CD4-positive, CD25-positive, alpha-beta regulatory T cell (primary cell): ENCODE measurements around the gene CRMP1. TPM values are rescaled to one million over a fixed set of nuclear protein-coding genes. Genes with fewer than 3 reads are reported as not detected.
A peak's percentile ranks its signal among the peaks of the same experiment; 100 is the strongest.

Experiments
- ATAC-seq, 2 donors: fragments of 150-1000 bp; cut with Tn5 transposase; one replicate each; pipeline ENCODE4 v1.10.0; 2021; ENCODE audit warnings: low read depth in 2 of 2, moderate number of reproducible peaks in 2 of 2, moderate library complexity in 1 of 2
- DNase-seq, 3 donors: peaks; one replicate each; pipeline versions ENCODE4 v3.0.0 to v3.0.0-alpha.2; 2012 to 2022; ENCODE audit warnings: mixed read lengths in 1 of 3
- H3K27ac ChIP-seq: one replicate; pipeline ENCODE4 v1.7.0; 2013; ENCODE audit warnings: mild to moderate bottlenecking, low read length; ENCODE audit not compliant: insufficient read depth, poor library complexity, severe bottlenecking
- H3K27me3 ChIP-seq: one replicate; pipeline ENCODE4 v1.7.0; 2013; ENCODE audit warnings: low read length; ENCODE audit not compliant: control insufficient read depth, insufficient read depth
- H3K36me3 ChIP-seq: one replicate; pipeline ENCODE4 v1.7.0; 2013; ENCODE audit warnings: mild to moderate bottlenecking, low read length, moderate library complexity; ENCODE audit not compliant: control insufficient read depth, insufficient read depth
- H3K4me1 ChIP-seq: 2 replicates; pipeline ENCODE4 v1.7.0; 2013; ENCODE audit warnings: mild to moderate bottlenecking, low read length; ENCODE audit not compliant: insufficient read depth, control insufficient read depth, poor library complexity, severe bottlenecking
- H3K4me3 ChIP-seq: one replicate; pipeline ENCODE4 v1.7.0; 2013; ENCODE audit warnings: low read depth, mild to moderate bottlenecking, low read length, moderate library complexity
- H3K9me3 ChIP-seq, 2 experiments: 1 replicate in 1 of 2; 2 replicates in 1 of 2; pipeline ENCODE4 v1.7.0; 2013; ENCODE audit warnings: low read length in 2 of 2, mild to moderate bottlenecking in 1 of 2, moderate library complexity in 1 of 2; ENCODE audit not compliant: control insufficient read depth in 2 of 2
- H3K27ac Mint-ChIP-seq, 3 donors: one replicate each; pipeline ENCODE4 v1.8.0; 2020 to 2022; ENCODE audit warnings: mild to moderate bottlenecking in 3 of 3, mixed read lengths in 3 of 3, moderate library complexity in 2 of 3
- H3K27me3 Mint-ChIP-seq: one replicate; pipeline ENCODE4 v1.8.0; 2022; ENCODE audit warnings: mild to moderate bottlenecking, mixed read lengths
- H3K36me3 Mint-ChIP-seq: one replicate; pipeline ENCODE4 v1.8.0; 2020; ENCODE audit warnings: mixed read lengths
- H3K4me1 Mint-ChIP-seq, 4 donors: one replicate each; pipeline ENCODE4 v1.8.0; 2020 to 2022; ENCODE audit warnings: mixed read lengths in 4 of 4, mild to moderate bottlenecking in 1 of 4
- H3K4me3 Mint-ChIP-seq, 4 donors: one replicate each; pipeline ENCODE4 v1.8.0; 2020 to 2022; ENCODE audit warnings: mild to moderate bottlenecking in 4 of 4, mixed read lengths in 4 of 4, moderate library complexity in 3 of 4
- H3K9me3 Mint-ChIP-seq, 7 donors: one replicate each; pipeline ENCODE4 v1.8.0; 2020 to 2022; ENCODE audit warnings: mixed read lengths in 7 of 7, mild to moderate bottlenecking in 3 of 7, moderate library complexity in 2 of 7
- polyA plus RNA-seq, 4 donors: library from polyadenylated mRNA; unstranded; fragments of 300-500 nt; fragmentation: Illumina TruSeq; gene quantifications; one replicate each; pipeline ENCODE4 v1.2.3, GENCODE V29; 2021
- total RNA-seq: library from RNA; stranded (reverse); gene quantifications from one replicate; pipeline ENCODE4 v1.2.3, GENCODE V29; 2022

CRMP1 gene
- total and polyA plus RNA-seq, 5 donors from 2014 or later: not detected

DNA sequence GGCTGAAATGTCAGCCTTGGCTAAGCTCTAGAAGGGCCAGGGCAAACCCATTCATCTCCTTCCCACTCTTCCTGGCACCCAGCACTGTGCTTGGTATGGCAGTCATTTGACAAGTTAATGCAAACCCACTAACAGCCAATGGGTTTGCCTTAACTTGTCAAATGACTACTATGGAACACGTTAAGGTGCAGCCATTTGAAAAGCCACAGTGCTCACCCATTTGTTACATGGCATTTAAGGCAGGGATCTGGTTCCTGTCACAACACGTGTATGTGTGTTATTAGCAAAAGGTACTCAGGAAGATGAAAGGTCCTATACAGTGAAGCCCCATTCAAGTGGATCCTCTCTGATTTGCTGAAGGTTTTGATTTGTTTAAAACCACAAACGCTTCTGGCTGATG, 7.2 kb downstream of the CRMP1 start:
- Mint-ChIP-seq H3K36me3 (no peaks in the 10 kb centered on the region), H3K27me3 (peaks cover 58% of the 10 kb centered on the region), H3K4me1 (peaks cover 0 to 9% (median 2%) of the 10 kb centered on the region in 4 donors), H3K4me3 (no peak overlapping the region), H3K27ac (peak overlapping the region in 1 of 3 donors; percentile 39), H3K9me3 (peaks cover 0 to 13% (median 0%) of the 10 kb centered on the region in 7 donors)
- ATAC-seq (no peak), DNase-seq (no peak)
- Histone ChIP-seq H3K27ac (no peak overlapping the region), H3K9me3 (no peaks in the 10 kb centered on the region), H3K27me3 (peaks cover 23% of the 10 kb centered on the region), H3K4me1 (peaks cover 8% of the 10 kb centered on the region), H3K4me3 (no peak overlapping the region), H3K36me3 (no peaks in the 10 kb centered on the region)

DNA sequence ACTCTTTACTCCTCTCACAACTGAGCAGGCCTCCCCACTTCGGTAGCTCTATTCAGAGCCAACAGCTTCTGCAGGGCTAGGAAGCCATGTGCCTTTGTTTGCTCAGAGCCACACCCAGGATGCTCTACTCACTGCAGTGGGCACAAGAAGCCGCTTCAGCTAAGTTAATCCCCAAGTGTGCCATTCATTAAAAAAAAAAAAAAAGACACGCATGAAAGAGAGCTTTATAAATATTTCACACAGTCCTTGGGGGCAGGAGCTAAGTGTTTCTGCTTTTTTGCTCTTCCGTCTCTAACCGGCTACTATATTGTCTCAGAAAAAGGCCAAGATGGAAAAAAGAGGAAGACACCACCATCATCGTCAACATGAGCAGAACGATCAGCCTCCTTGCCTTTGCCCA, 8.1 kb downstream of the CRMP1 start:
- Histone ChIP-seq H3K27me3 (peaks cover 22% of the 10 kb centered on the region), H3K4me1 (peaks cover 8% of the 10 kb centered on the region), H3K36me3 (no peaks in the 10 kb centered on the region), H3K4me3 (no peak overlapping the region), H3K9me3 (no peaks in the 10 kb centered on the region), H3K27ac (no peak overlapping the region)
- DNase-seq (no peak), ATAC-seq (no peak)
- H3K36me3 Mint-ChIP-seq: no peaks in the 10 kb centered on the region
- H3K4me1 Mint-ChIP-seq: peaks cover 0 to 7% (median 1%) of the 10 kb centered on the region in 4 donors
- no peak overlapping the region for H3K27ac Mint-ChIP-seq
- H3K27me3 Mint-ChIP-seq: peaks cover 59% of the 10 kb centered on the region
- peaks cover 0 to 11% (median 0%) of the 10 kb centered on the region in 7 donors for H3K9me3 Mint-ChIP-seq
- H3K4me3 Mint-ChIP-seq: no peak overlapping the region

DNA sequence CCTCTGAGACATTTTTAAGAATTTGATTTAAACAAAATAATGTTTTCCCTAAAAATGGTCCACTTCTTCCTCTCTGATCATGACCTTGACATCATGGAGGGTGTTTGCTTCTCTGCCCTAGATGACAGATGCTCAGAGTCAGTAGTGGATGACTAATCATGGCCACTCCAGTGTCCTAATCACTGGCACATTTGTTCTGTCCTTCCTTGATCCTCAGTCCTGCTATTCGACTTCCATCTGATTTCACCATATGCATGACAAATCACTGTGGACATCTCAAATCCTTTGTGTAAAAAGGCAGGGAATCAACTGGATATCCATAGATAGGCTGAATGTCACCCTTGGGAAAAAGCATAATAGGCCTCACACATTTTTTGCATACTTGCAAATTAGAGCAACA, 9.0 kb downstream of the CRMP1 start:
- H3K9me3 ChIP-seq: no peaks in the 10 kb centered on the region
- ATAC-seq (no peak), DNase-seq (no peak)
- no peaks in the 10 kb centered on the region for H3K36me3 Mint-ChIP-seq
- peaks cover 8% of the 10 kb centered on the region for H3K4me1 ChIP-seq
- no peak overlapping the region for H3K4me3 Mint-ChIP-seq
- no peaks in the 10 kb centered on the region for H3K36me3 ChIP-seq
- no peak overlapping the region for H3K4me3 ChIP-seq
- H3K27ac ChIP-seq: no peak overlapping the region
- H3K4me1 Mint-ChIP-seq: peaks cover 0 to 4% (median 0%) of the 10 kb centered on the region in 4 donors
- no peak overlapping the region for H3K27ac Mint-ChIP-seq
- peaks cover 0 to 6% (median 0%) of the 10 kb centered on the region in 7 donors for H3K9me3 Mint-ChIP-seq
- peaks cover 59% of the 10 kb centered on the region for H3K27me3 Mint-ChIP-seq
- peaks cover 15% of the 10 kb centered on the region for H3K27me3 ChIP-seq

DNA sequence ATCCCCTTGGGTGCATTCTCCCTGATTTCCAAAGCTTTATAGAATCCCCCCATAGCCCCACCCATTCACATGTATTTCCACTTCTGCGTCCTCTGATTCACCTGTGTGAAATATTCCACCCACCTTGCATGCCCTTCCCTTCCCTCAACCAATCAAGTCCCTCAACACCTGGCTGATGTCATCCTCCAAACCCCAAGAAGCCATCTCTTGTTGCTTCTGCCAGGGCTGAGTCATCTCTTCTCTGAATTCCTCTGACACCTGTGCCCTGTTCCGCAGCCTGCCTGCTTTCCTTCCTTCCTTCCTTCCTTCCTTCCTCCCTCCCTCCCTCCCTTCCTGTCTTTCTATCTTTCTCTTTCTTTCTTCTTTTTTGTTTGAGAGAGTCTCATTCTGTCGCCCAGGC, 9.9 kb downstream of the CRMP1 start:
- H3K4me3 Mint-ChIP-seq: no peak overlapping the region
- peaks cover 0 to 2% (median 0%) of the 10 kb centered on the region in 4 donors for H3K4me1 Mint-ChIP-seq
- peaks cover 57% of the 10 kb centered on the region for H3K27me3 Mint-ChIP-seq

DNA sequence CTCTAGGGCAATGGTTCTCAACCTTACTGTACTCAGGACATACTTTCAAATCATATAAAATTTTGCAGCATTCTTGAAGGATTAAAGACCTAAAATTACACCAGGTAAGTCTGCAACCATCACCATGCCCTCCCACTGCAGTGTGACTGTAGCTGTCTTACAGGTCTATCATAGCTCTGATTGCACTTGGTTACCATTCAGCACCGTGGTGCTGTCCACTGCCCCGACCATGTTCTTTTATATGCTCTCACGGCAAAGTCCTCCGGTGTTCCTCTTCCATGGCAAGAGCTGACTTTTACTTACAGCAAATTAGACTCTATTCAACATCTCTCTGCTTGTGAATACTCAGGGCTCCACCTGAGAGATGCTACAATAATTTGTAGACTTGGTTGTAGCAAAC, 11.5 kb downstream of the CRMP1 start:
- H3K27ac Mint-ChIP-seq: no peak overlapping the region
- no peaks in the 10 kb centered on the region for H3K4me1 ChIP-seq
- peaks cover 0 to 6% (median 0%) of the 10 kb centered on the region in 7 donors for H3K9me3 Mint-ChIP-seq
- no peaks in the 10 kb centered on the region for H3K36me3 ChIP-seq
- H3K36me3 Mint-ChIP-seq: no peaks in the 10 kb centered on the region
- no peaks in the 10 kb centered on the region for H3K9me3 ChIP-seq
- H3K27ac ChIP-seq: no peak overlapping the region
- peaks cover 13% of the 10 kb centered on the region for H3K27me3 ChIP-seq
- no peak overlapping the region for H3K4me3 Mint-ChIP-seq
- H3K4me3 ChIP-seq: no peak overlapping the region
- ATAC-seq (no peak), DNase-seq (no peak)
- H3K27me3 Mint-ChIP-seq: peaks cover 45% of the 10 kb centered on the region
- H3K4me1 Mint-ChIP-seq: no peaks in the 10 kb centered on the region

More for the DNA sequence above, 9.9 kb downstream of the CRMP1 start:
- Mint-ChIP-seq H3K36me3 (no peaks in the 10 kb centered on the region), H3K9me3 (peaks cover 0 to 6% (median 0%) of the 10 kb centered on the region in 7 donors), H3K27ac (no peak overlapping the region)
- H3K4me1 ChIP-seq: peaks cover 7% of the 10 kb centered on the region
- no peak overlapping the region for H3K27ac ChIP-seq
- peaks cover 15% of the 10 kb centered on the region for H3K27me3 ChIP-seq
- no peaks in the 10 kb centered on the region for H3K9me3 ChIP-seq
- ATAC-seq (no peak), DNase-seq (no peak)
- no peaks in the 10 kb centered on the region for H3K36me3 ChIP-seq
- H3K4me3 ChIP-seq: no peak overlapping the region

DNA sequence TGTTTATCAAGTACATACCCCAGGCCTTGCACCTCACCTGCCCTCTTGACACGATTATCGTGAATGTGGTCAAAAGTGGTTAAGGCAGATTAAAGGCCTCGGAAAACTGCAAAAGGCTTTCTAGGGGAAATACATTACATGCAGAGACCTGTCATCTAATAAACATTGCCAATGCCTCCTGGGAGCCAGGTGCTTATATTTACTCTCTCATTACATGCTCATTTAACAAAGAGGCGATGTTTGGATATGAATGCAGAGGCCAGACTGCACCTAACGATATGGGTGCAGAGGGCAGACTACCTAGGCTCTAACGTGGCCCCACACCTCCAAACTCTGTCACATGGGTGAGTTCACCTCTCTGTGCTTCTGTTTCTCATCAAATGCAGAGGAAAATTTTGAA, 14.5 kb downstream of the CRMP1 start:
- H3K27me3 ChIP-seq: peaks cover 9% of the 10 kb centered on the region
- ATAC-seq (no peak), DNase-seq (no peak)
- no peak overlapping the region for H3K4me3 Mint-ChIP-seq
- no peak overlapping the region for H3K27ac Mint-ChIP-seq
- no peaks in the 10 kb centered on the region for H3K36me3 ChIP-seq
- H3K36me3 Mint-ChIP-seq: no peaks in the 10 kb centered on the region
- H3K9me3 ChIP-seq: no peaks in the 10 kb centered on the region
- no peak overlapping the region for H3K4me3 ChIP-seq
- peaks cover 0 to 8% (median 0%) of the 10 kb centered on the region in 7 donors for H3K9me3 Mint-ChIP-seq
- H3K27me3 Mint-ChIP-seq: peaks cover 36% of the 10 kb centered on the region
- H3K4me1 ChIP-seq: no peaks in the 10 kb centered on the region
- no peak overlapping the region for H3K27ac ChIP-seq
- H3K4me1 Mint-ChIP-seq: no peaks in the 10 kb centered on the region

DNA sequence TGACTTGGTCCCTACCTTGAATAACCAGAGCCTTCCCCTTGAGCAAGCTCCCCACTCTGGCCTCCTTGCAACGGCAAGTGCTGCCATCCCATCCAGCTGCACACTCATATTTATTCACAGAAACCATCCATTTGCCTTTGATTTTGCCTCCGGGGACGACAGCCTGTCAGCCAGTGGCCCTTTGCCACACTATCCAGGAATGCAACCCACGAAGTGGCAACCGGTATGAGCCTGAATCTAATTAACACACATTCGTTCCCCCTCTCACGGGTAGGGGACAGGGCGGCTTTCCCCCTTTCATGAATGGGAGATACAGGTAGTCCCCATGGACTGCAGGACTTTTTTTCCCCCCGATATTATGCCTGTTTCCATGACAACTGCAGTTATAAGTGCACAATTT, 15.5 kb downstream of the CRMP1 start:
- DNase-seq (no peak), ATAC-seq (no peak)
- Mint-ChIP-seq H3K27me3 (peaks cover 27% of the 10 kb centered on the region), H3K9me3 (peaks cover 0 to 6% (median 0%) of the 10 kb centered on the region in 7 donors), H3K4me3 (no peak overlapping the region), H3K36me3 (no peaks in the 10 kb centered on the region), H3K4me1 (no peaks in the 10 kb centered on the region), H3K27ac (no peak overlapping the region)
- H3K27me3 ChIP-seq: peaks cover 9% of the 10 kb centered on the region
- H3K9me3 ChIP-seq: no peaks in the 10 kb centered on the region
- H3K27ac ChIP-seq: no peak overlapping the region
- no peak overlapping the region for H3K4me3 ChIP-seq
- no peaks in the 10 kb centered on the region for H3K4me1 ChIP-seq
- no peaks in the 10 kb centered on the region for H3K36me3 ChIP-seq

DNA sequence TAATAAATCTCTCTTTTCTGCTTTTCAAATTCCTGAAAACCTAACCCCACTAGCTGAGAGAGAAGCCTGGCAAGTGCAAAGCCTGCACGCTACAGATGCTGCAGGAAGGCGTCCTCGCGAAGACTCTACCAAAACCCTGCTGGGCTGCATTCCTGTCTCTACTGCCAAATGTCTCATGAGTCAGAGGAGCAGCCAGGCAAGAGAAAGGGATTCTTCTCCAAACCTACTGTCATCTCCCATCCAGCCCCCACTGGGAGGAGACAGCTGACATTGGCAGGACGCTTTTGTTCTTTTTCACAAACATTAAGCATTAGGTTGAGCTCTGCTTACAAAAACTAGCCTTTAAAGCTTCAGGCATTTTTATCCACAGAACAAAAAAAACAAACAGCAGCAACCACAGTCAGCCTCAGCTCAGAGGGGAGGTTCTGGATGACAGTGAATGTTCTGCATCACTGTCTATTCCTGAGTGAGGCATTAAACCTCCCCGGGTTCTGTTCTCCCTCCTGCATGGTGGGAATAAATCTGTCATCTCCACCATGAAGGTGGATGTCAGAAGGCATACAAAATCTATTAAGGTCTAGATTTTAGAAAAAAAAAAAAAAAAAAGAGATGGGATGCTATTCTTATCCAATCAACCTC, 18.0 kb downstream of the CRMP1 start:
- Histone ChIP-seq H3K4me1 (peaks cover 3% of the 10 kb centered on the region), H3K27ac (no peak overlapping the region), H3K4me3 (no peak overlapping the region), H3K9me3 (no peaks in the 10 kb centered on the region), H3K27me3 (no peaks in the 10 kb centered on the region), H3K36me3 (no peaks in the 10 kb centered on the region)
- DNase-seq: no peak
- no peak for ATAC-seq
- Mint-ChIP-seq H3K36me3 (no peaks in the 10 kb centered on the region), H3K4me1 (no peaks in the 10 kb centered on the region), H3K4me3 (no peak overlapping the region), H3K9me3 (peaks cover 0 to 6% (median 0%) of the 10 kb centered on the region in 7 donors), H3K27ac (peak overlapping the region in 1 of 3 donors; percentile 47), H3K27me3 (peaks cover 17% of the 10 kb centered on the region)
